Subcutaneous adipose tissue (tissue), 4 donors: ENCODE data around the gene GAGE12E. TPM values are rescaled to one million over a fixed set of nuclear protein-coding genes. Genes with fewer than 3 reads are reported as not detected.
"Not testable (repeated sequence)": the region's sequence is repeated elsewhere in the genome, so short reads cannot be mapped to it uniquely, and the experiment has no call there.

Source experiments
- CTCF ChIP-seq: fragments of 450-650 bp; IDR thresholded peaks from one replicate; pipeline ENCODE4 v1.5.1; 2016; ENCODE audit warnings: low read depth, mild to moderate bottlenecking, control low read depth, antibody characterized with exemption, moderate library complexity
- small RNA-seq: library from RNA; depleted of rRNA; stranded (forward); fragments of <200 nt; gene quantifications from one replicate; pipeline ENCODE3, GENCODE V24; 2016
- total RNA-seq, 4 donors: library from RNA; depleted of rRNA; stranded (reverse); fragments of >200 nt; gene quantifications; one replicate each; pipeline ENCODE4 v1.1.0, GENCODE V29; 2016

GAGE12E gene
- total RNA-seq, 4 donors from 2014 or later, result not detected

- TF ChIP-seq CTCF, result not testable (repeated sequence)
Measured at GRCh38 chrX:49598720-49599119, 47.6 kb downstream of the GAGE12E start, which contains the start of gene GAGE1. Gene GAGE1, plus strand, starts transcription at chrX:49599020. Its CDS starts 1,155 bp downstream, at chrX:49600175.

Small RNA genes lying within 50 kb of the gene (small RNA-seq; reads per million reads assigned to genes)
- gene GAGE12B, result not detected

Other genes starting within 250 kb of the GAGE12E start
- not detected for gene GAGE10, start 247.6 kb upstream of the GAGE12E start, total RNA-seq
- not detected for gene GAGE12J, start 229.3 kb upstream of the GAGE12E start, total RNA-seq
- not detected for gene GAGE13, start 219.7 kb upstream of the GAGE12E start, total RNA-seq
- not detected for gene GAGE12C, start 19.1 kb upstream of the GAGE12E start, total RNA-seq
- not detected for gene GAGE12D, start 9.6 kb upstream of the GAGE12E start, total RNA-seq
- not detected for gene GAGE12F, start 9.6 kb downstream of the GAGE12E start, total RNA-seq
- not detected for gene GAGE12G, start 19.1 kb downstream of the GAGE12E start, total RNA-seq
- not detected for gene GAGE12H, start 28.7 kb downstream of the GAGE12E start, total RNA-seq
- not detected for gene GAGE2A, start 38.2 kb downstream of the GAGE12E start, total RNA-seq
- not detected for gene GAGE1, start 47.7 kb downstream of the GAGE12E start, total RNA-seq
- 1 to 10 TPM in 1 of 4 donors, not detected in 3; 1.9 TPM for gene PAGE1, start 144.7 kb downstream of the GAGE12E start, total RNA-seq